ENCODE data around the gene TGDS. TPM values are rescaled to one million over a fixed set of nuclear protein-coding genes. Genes with fewer than 3 reads are reported as not detected.

Gene TGDS
- total RNA-seq, 1 experiment from 2014 or later: 9.0 TPM

GRCh38 chr13:94548382-94548781, 47.6 kb downstream of the TGDS start:
- peak overlapping the region; percentile 58 for H3K27ac ChIP-seq (ENCODE audit: low read length)
- no peaks in the 10 kb centered on the region for H4K20me1 ChIP-seq (ENCODE audit: low read length)
- CTCF ChIA-PET: no interaction called here
- BruUV-seq (replicated peaks): no TSS peak
- H3K9me2 ChIP-seq (replicated peaks; ENCODE audit: low read length): no peaks in the 10 kb centered on the region
- TF ChIP-seq EZH2phosphoT487 (IDR thresholded peaks at IDR 0.05; ENCODE audit: borderline replicate concordance, low read length) (no peak), EZH2 (IDR thresholded peaks at IDR 0.05; ENCODE audit: low read length, unreplicated experiment) (no peak), CTCF (conservative IDR thresholded peaks at IDR 0.05; ENCODE audit: low read depth, low read length) (no peak)
- H3K4me1 ChIP-seq (ENCODE audit: insufficient read depth, low read length): peaks cover 8% of the 10 kb centered on the region
- no peaks in the 10 kb centered on the region for H3K36me3 ChIP-seq (ENCODE audit: low read depth, low read length)
- peak overlapping the region; percentile 97 for H2AFZ ChIP-seq (ENCODE audit: low read length)
- H3K9me3 ChIP-seq (ENCODE audit: low read length): no peaks in the 10 kb centered on the region
- peak overlapping the region; percentile 75 for H3K9ac ChIP-seq (ENCODE audit: low read length)
- DNase-seq (no peak), ATAC-seq (no peak)
- H3K79me2 ChIP-seq (ENCODE audit: low read length): no peaks in the 10 kb centered on the region
- POLR2A ChIA-PET (ENCODE audit: unreplicated experiment): interaction anchor here (0.7 kb wide), 1 partner anchor 54 kb away, joined by 4 read pairs; no protein-coding TSS in a partner anchor
- H3F3A ChIP-seq (ENCODE audit: low read length, unreplicated experiment): no peaks in the 10 kb centered on the region
- intact Hi-C loops (cut with micrococcal nuclease): loop anchor here (2.0 to 5.0 kb wide), 3 partner anchors 52 to 164 kb away; partner anchors contain the start of genes GPR180 and SOX21
- H3K27me3 ChIP-seq (ENCODE audit: low read length): no peaks in the 10 kb centered on the region
- peak overlapping the region; percentile 100 for H3K4me2 ChIP-seq (ENCODE audit: low read length)
- peak overlapping the region; percentile 85 for H3K4me3 ChIP-seq (ENCODE audit: low read length)

- TF ChIP-seq EZH2phosphoT487 (IDR thresholded peaks at IDR 0.05; ENCODE audit: borderline replicate concordance, low read length) (no peak), CTCF (conservative IDR thresholded peaks at IDR 0.05; ENCODE audit: low read depth, low read length) (no peak), EZH2 (IDR thresholded peaks at IDR 0.05; ENCODE audit: low read length, unreplicated experiment) (no peak)
- Histone ChIP-seq H3K9me2 (replicated peaks; ENCODE audit: low read length) (no peaks in the 10 kb centered on the region), H4K20me1 (ENCODE audit: low read length) (no peaks in the 10 kb centered on the region), H2AFZ (ENCODE audit: low read length) (no peak overlapping the region), H3K27ac (ENCODE audit: low read length) (no peak overlapping the region), H3K4me1 (ENCODE audit: insufficient read depth, low read length) (peaks cover 8% of the 10 kb centered on the region), H3K4me3 (ENCODE audit: low read length) (no peak overlapping the region), H3F3A (ENCODE audit: low read length, unreplicated experiment) (no peaks in the 10 kb centered on the region), H3K27me3 (ENCODE audit: low read length) (no peaks in the 10 kb centered on the region), H3K4me2 (ENCODE audit: low read length) (no peak overlapping the region), H3K36me3 (ENCODE audit: low read depth, low read length) (no peaks in the 10 kb centered on the region), H3K79me2 (ENCODE audit: low read length) (no peaks in the 10 kb centered on the region), H3K9ac (ENCODE audit: low read length) (no peak overlapping the region), H3K9me3 (ENCODE audit: low read length) (no peaks in the 10 kb centered on the region)
- BruUV-seq (replicated peaks): no TSS peak
- ChIA-PET CTCF (no interaction called here), POLR2A (ENCODE audit: unreplicated experiment) (no interaction called here)
- intact Hi-C loops (cut with micrococcal nuclease): loop anchor here (5.0 kb wide), 2 partner anchors 109 to 166 kb away; partner anchors contain the start of gene SOX21
- DNase-seq (no peak), ATAC-seq (no peak)
These were observed 49.7 kb downstream of the TGDS start for GRCh38 chr13:94546061-94546839.

GRCh38 chr13:94544922-94545321, 51.0 kb downstream of the TGDS start:
- Histone ChIP-seq H3F3A (ENCODE audit: low read length, unreplicated experiment) (no peaks in the 10 kb centered on the region), H3K4me1 (ENCODE audit: insufficient read depth, low read length) (peaks cover 8% of the 10 kb centered on the region), H3K79me2 (ENCODE audit: low read length) (no peaks in the 10 kb centered on the region), H4K20me1 (ENCODE audit: low read length) (no peaks in the 10 kb centered on the region), H3K4me3 (ENCODE audit: low read length) (no peak overlapping the region), H3K9ac (ENCODE audit: low read length) (no peak overlapping the region), H3K4me2 (ENCODE audit: low read length) (no peak overlapping the region), H3K9me3 (ENCODE audit: low read length) (no peaks in the 10 kb centered on the region), H2AFZ (ENCODE audit: low read length) (no peak overlapping the region), H3K9me2 (replicated peaks; ENCODE audit: low read length) (no peaks in the 10 kb centered on the region), H3K27me3 (ENCODE audit: low read length) (no peaks in the 10 kb centered on the region), H3K27ac (ENCODE audit: low read length) (no peak overlapping the region), H3K36me3 (ENCODE audit: low read depth, low read length) (no peaks in the 10 kb centered on the region)
- ChIA-PET CTCF (no interaction called here), POLR2A (ENCODE audit: unreplicated experiment) (no interaction called here)
- no TSS peak for BruUV-seq (replicated peaks)
- DNase-seq (no peak), ATAC-seq (no peak)
- intact Hi-C loops (cut with micrococcal nuclease): loop anchor here (5.0 kb wide), 2 partner anchors 108 to 167 kb away; partner anchors contain the start of gene SOX21
- TF ChIP-seq EZH2phosphoT487 (IDR thresholded peaks at IDR 0.05; ENCODE audit: borderline replicate concordance, low read length) (no peak), EZH2 (IDR thresholded peaks at IDR 0.05; ENCODE audit: low read length, unreplicated experiment) (no peak), CTCF (conservative IDR thresholded peaks at IDR 0.05; ENCODE audit: low read depth, low read length) (no peak)

All from PC-3 (cell line).